Myocyte (in vitro differentiated cells): Measurements from ENCODE around the gene CTXND2. TPM values are rescaled to one million over a fixed set of nuclear protein-coding genes. Genes with fewer than 3 reads are reported as not detected.

Source experiments
- DNase-seq: peaks from one replicate; pipeline ENCODE4 v3.0.0-alpha.2; 2012; ENCODE audit warnings: low read depth
- total RNA-seq: library from RNA; depleted of rRNA; stranded (reverse); fragments of >200 nt; gene quantifications from 2 replicates; pipeline ENCODE4 v1.2.3, GENCODE V29; 2014

Gene CTXND2
- total RNA-seq, 1 donor from 2014 or later, result not detected

DNA sequence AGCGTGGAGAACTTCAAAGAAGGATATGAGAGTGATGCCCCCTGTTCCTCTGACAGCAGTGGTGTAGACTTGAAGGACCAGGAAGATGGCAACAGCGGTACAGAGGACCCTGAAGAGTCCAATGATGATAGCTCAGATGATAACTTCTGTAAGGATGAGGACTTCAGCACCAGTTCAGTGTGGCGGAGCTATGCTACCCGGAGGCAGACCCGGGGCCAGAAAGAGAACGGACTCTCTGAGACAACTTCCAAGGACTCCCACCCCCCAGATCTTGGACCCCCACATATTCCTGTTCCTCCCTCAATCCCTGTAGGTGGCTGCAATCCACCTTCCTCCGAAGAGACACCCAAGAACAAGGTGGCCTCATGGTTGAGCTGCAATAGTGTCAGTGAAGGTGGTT, 73.7 kb downstream of the CTXND2 start:
- no peak for DNase-seq

- DNase-seq, result no peak
Measured at GRCh38 chr1:150961756-150962155, 74.8 kb downstream of the CTXND2 start.

Other genes with a start within 250 kb of the CTXND2 start
- 12.1 and 13.1 TPM in 2 replicates for gene GOLPH3L, start 190.0 kb upstream of the CTXND2 start, total RNA-seq
- gene HORMAD1, start 166.2 kb upstream of the CTXND2 start, total RNA-seq, result not detected in 2 replicates
- 2.6 and 3.8 TPM in 2 replicates for gene CTSS, start 121.4 kb upstream of the CTXND2 start, total RNA-seq
- 2.6 and 3.0 TPM in 2 replicates for gene CTSK, start 78.9 kb upstream of the CTXND2 start, total RNA-seq
- gene ARNT, start 10.5 kb upstream of the CTXND2 start, total RNA-seq, result 33.1 and 41.7 TPM in 2 replicates
- gene SETDB1, start 39.2 kb downstream of the CTXND2 start, total RNA-seq, result 42.9 and 48.3 TPM in 2 replicates
- gene CERS2, start 87.7 kb downstream of the CTXND2 start, total RNA-seq, result 55.2 and 58.3 TPM in 2 replicates
- not detected in 2 replicates for gene ANXA9, start 95.2 kb downstream of the CTXND2 start, total RNA-seq
- 23.6 and 39.6 TPM in 2 replicates for gene MINDY1, start 119.8 kb downstream of the CTXND2 start, total RNA-seq
- gene PRUNE1, start 121.3 kb downstream of the CTXND2 start, total RNA-seq, result 25.9 and 47.5 TPM in 2 replicates
- 1.4 and 1.8 TPM in 2 replicates for gene BNIPL, start 149.4 kb downstream of the CTXND2 start, total RNA-seq
- gene C1orf56, start 160.6 kb downstream of the CTXND2 start, total RNA-seq, result 4.8 and 5.4 TPM in 2 replicates
- gene CDC42SE1, start 172.5 kb downstream of the CTXND2 start, total RNA-seq, result 65.9 and 92.2 TPM in 2 replicates
- gene MLLT11, start 173.3 kb downstream of the CTXND2 start, total RNA-seq, result 76.6 and 79.8 TPM in 2 replicates
- 4.3 and 6.7 TPM in 2 replicates for gene GABPB2, start 183.6 kb downstream of the CTXND2 start, total RNA-seq